C1 segment of cervical spinal cord (tissue), 14 donors: ENCODE data around the gene GNRHR.

Source experiments
- DNase-seq, 14 donors: peaks; one replicate each; lab custom pipeline; 2025; lab: John Stamatoyannopoulos, UW

The GNRHR gene

DNA sequence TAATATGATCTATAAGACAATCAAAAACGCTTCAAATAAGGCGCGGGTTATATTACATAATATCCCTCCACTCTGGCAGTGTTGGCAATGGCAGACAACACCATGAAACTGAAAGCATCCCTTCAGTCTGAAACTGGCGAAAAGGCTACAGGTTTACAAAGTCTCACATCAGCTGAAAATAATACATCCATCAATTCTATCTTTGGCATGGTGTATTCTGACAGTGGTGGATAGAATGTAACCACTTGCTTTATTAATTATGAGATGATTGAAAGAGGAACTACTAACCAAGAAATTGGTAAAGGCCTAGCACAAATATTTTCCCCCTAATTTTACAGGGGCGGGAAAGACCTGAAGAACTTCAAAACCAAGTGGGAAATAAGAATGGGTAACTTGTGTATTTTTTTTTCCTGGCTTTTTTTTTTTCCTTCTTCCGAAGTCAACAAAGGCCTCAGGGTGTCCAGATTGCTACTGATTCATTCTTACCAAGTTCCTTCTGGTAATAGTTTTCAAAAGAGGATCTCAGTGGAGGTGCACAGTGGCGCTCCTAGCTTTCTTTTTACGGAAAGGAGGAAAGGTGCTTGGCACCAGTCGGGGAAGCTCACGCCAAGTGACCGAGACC lies 54.0 kb downstream of the GNRHR start:
- DNase-seq, result peak in 1 of 14 donors; percentile 25

- no peak for DNase-seq
These were observed 54.6 kb downstream of the GNRHR start for GRCh38 chr4:67699603-67700002.

GRCh38 chr4:67697860-67698687 lies 56.1 kb downstream of the GNRHR start:
- no peak for DNase-seq

- DNase-seq, result no peak
These were observed 58.1 kb downstream of the GNRHR start for GRCh38 chr4:67696061-67696460.

DNA sequence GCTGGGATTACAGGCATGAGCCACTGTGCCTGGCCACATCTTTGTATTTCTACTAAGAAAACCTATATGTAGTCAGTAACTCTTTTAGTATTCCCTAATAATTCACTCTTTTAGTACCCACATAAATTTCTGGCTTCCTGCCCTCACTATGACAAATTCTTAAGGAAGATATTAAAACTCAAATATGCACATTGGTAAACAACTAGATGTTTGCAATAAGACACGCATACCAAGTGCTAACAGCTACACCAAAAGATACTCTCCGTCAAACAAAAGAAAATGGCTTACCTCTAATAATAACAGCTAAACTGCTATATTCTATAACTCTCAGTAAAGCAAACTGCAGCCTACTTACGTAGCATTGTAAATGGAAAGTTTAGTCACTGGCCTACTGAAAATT lies 59.5 kb downstream of the GNRHR start:
- DNase-seq, result no peak

DNA sequence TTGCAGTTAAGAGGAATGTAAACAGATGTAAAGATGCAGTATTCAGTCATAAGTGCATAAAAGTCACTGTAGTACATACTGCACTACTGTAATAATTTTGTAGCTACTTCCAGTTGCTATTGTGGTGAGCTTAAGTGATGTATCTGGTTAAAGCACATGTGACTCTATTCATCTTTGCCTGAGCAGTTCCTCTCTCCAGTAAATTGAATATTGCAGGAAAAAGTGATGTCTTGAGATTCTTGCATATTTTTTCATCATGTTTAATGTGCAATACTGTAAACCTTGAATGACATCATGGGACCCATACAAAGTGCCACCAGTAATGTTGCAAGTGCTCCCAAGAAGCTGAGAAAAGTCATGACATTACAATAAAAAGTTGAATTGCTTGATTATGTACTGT lies 62.9 kb downstream of the GNRHR start:
- DNase-seq, result no peak
